Neutrophil (primary cell): Measurements from ENCODE around the gene HPSE2.

Experiments
- H3K27ac ChIP-seq: fragments of 200-600 bp; sonication (generic); 2 replicates; pipeline ENCODE4 v1.5.1; 2016; ENCODE audit warnings: mild to moderate bottlenecking, moderate library complexity
- H3K27me3 ChIP-seq: fragments of 200-600 bp; sonication (generic); 2 replicates; pipeline ENCODE4 v1.6.0; 2016; ENCODE audit warnings: mild to moderate bottlenecking
- H3K36me3 ChIP-seq: fragments of 200-600 bp; sonication (generic); 2 replicates; pipeline ENCODE4 v1.5.1; 2017
- H3K4me1 ChIP-seq, 2 experiments: fragments of 200-600 bp in 1 of 2; sonication (generic) in 1 of 2; 1 replicate in 1 of 2; 2 replicates in 1 of 2; pipeline versions ENCODE4 v1.5.1 to v1.6.1; 2013 to 2016; ENCODE audit warnings: low read depth in 1 of 2, low read length in 1 of 2, mild to moderate bottlenecking in 1 of 2, moderate library complexity in 1 of 2; ENCODE audit not compliant: control insufficient read depth in 1 of 2, insufficient read depth in 1 of 2
- H3K4me3 ChIP-seq, 2 experiments: fragments of 200-600 bp in 1 of 2; sonication (generic) in 1 of 2; 1 replicate in 1 of 2; 2 replicates in 1 of 2; pipeline ENCODE4 v1.5.1; 2013 to 2016; ENCODE audit warnings: low read depth in 1 of 2, low read length in 1 of 2, mild to moderate bottlenecking in 1 of 2, moderate library complexity in 1 of 2
- H3K9me3 ChIP-seq: fragments of 200-600 bp; sonication (generic); 2 replicates; pipeline ENCODE4 v1.5.1; 2016
- TF ChIP-seq, protein P1 (sequence below): fragments of 200-600 bp; sonication (generic); IDR thresholded peaks from 2 replicates; pipeline ENCODE4 v1.5.1; 2016; ENCODE audit warnings: antibody characterized with exemption

The HPSE2 gene

DNA sequence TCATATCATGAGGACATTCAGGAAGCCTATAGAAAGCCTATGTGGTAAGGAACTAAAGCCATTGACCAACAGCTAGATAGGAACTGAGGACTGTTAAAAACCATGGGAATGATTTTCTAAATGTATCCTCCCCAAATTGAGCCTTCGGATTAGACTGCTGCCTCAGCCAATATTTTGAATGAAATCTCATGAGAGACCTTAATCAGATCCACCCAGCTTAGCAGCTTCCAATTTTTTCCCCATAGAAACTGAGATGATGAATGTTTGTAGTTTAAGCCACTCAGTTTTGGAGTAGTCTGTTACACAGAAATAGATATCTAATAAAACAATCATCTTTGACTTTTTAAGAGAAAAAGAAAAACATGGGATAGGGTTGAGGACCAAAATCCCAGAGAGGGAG, 292.0 kb downstream of the HPSE2 start:
- Histone ChIP-seq H3K27me3 (no peaks in the 10 kb centered on the region), H3K36me3 (no peaks in the 10 kb centered on the region), H3K27ac (no peak overlapping the region), H3K4me3 (no peak overlapping the region), H3K4me1 (no peaks in the 10 kb centered on the region), H3K9me3 (no peaks in the 10 kb centered on the region)
- TF ChIP-seq, protein P1, sequence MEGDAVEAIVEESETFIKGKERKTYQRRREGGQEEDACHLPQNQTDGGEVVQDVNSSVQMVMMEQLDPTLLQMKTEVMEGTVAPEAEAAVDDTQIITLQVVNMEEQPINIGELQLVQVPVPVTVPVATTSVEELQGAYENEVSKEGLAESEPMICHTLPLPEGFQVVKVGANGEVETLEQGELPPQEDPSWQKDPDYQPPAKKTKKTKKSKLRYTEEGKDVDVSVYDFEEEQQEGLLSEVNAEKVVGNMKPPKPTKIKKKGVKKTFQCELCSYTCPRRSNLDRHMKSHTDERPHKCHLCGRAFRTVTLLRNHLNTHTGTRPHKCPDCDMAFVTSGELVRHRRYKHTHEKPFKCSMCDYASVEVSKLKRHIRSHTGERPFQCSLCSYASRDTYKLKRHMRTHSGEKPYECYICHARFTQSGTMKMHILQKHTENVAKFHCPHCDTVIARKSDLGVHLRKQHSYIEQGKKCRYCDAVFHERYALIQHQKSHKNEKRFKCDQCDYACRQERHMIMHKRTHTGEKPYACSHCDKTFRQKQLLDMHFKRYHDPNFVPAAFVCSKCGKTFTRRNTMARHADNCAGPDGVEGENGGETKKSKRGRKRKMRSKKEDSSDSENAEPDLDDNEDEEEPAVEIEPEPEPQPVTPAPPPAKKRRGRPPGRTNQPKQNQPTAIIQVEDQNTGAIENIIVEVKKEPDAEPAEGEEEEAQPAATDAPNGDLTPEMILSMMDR: no peak

DNA sequence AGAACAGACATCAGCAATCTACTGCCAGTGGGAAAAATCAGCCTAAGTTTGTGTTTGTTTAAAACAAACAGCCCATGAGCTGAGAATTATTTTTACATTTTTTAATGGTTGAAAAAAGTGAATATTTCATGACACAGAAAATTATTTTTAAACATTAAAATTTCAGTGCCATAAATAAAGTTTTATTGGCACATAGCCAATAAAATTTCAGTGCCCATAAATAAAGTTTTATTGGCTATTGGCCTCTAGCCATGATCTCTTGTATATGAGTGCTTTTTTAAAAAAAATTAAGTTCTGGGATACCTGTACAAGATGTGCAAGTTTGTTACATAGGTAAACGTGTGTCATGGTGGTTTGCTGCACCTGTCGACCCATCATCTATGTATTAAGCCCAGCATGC, 305.9 kb downstream of the HPSE2 start:
- H3K9me3 ChIP-seq: no peaks in the 10 kb centered on the region
- TF ChIP-seq, protein P1: no peak
- no peaks in the 10 kb centered on the region for H3K36me3 ChIP-seq
- no peak overlapping the region for H3K4me3 ChIP-seq
- H3K4me1 ChIP-seq: no peaks in the 10 kb centered on the region
- H3K27me3 ChIP-seq: no peaks in the 10 kb centered on the region
- no peak overlapping the region for H3K27ac ChIP-seq

DNA sequence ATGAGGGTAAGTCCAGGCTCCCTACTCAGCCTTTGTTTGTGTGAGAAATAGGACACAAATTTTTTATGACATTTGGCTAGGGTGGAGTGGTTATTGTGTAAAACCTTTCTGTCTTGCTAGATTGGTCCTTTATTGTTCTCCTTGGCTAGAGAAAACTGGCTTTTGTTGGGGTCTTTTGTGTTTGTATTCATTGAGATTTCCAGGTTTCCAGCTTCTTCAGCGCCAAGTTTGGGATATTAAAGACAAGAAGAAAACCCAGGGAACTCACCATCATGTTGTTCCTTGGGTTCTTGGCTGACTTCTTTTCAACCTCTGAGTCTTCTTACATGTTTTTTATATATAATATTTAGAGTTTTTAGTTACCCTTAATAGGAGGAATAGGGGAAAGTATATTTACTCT, 310.0 kb downstream of the HPSE2 start:
- H3K4me3 ChIP-seq: no peak overlapping the region
- H3K27me3 ChIP-seq: no peaks in the 10 kb centered on the region
- no peaks in the 10 kb centered on the region for H3K4me1 ChIP-seq
- TF ChIP-seq, protein P1: no peak
- no peaks in the 10 kb centered on the region for H3K36me3 ChIP-seq
- no peak overlapping the region for H3K27ac ChIP-seq
- no peaks in the 10 kb centered on the region for H3K9me3 ChIP-seq

DNA sequence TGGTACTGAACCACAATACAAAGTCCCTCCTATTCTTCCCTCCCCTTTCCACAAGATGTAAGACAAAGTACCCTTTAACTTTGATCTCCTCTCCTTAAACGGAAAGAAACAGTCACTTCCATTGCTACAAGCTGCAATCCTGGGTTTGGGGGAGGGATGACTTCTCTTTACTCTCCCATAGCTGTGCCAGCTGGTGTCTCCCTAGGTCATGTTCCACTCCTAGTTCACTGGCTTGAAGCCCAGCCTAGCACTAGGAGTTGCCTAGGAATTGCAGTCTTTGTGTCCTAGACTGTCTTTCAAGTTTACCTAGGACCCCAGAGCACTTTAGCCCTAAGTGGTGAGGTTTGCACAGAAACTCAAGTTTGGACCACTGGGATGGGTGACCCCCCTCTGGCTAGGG, 311.1 kb downstream of the HPSE2 start:
- H3K27ac ChIP-seq: no peak overlapping the region
- no peaks in the 10 kb centered on the region for H3K4me1 ChIP-seq
- no peaks in the 10 kb centered on the region for H3K9me3 ChIP-seq
- TF ChIP-seq, protein P1: no peak
- no peak overlapping the region for H3K4me3 ChIP-seq
- H3K27me3 ChIP-seq: no peaks in the 10 kb centered on the region
- no peaks in the 10 kb centered on the region for H3K36me3 ChIP-seq

DNA sequence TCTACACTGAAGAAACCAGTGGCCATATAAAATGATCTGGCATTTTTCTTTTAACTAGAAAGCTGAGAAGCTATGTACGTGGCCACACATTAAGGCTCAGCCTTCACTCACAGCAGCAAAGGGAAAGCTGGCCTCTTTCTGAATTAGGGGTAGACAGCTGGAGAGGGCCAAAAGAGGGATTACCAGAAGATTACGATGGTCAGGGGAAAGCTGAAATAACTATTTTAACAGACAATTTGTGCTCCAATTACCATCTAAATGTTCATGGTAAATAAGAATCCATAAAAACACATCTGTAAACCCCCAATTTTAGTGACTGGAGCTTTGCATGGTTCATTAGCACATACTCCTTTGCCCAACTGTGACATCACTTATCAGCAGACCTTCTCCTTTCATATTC, 314.3 kb downstream of the HPSE2 start:
- Histone ChIP-seq H3K27ac (no peak overlapping the region), H3K36me3 (no peaks in the 10 kb centered on the region), H3K4me1 (no peaks in the 10 kb centered on the region), H3K9me3 (no peaks in the 10 kb centered on the region), H3K27me3 (no peaks in the 10 kb centered on the region), H3K4me3 (no peak overlapping the region)
- TF ChIP-seq, protein P1: no peak

DNA sequence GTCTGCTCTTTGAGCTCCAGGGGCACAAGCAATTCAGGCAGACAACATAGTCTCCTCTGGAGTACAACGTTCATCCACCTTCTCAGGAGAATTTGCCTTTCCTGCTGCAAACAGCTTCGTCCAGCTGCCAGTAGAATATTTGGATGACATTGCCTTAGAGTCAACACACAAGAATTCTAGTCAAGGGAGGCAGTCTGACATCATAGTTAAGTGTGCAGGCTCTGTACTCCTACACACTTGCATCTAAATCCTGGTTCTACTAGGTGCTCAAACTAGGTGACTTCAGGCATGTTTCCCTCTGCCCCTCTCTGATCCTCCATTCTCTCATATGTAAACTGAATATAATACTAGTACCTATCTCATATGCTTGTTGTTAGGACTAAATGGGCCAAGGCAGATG, 314.8 kb downstream of the HPSE2 start:
- H3K27me3 ChIP-seq: no peaks in the 10 kb centered on the region
- H3K27ac ChIP-seq: no peak overlapping the region
- no peaks in the 10 kb centered on the region for H3K36me3 ChIP-seq
- TF ChIP-seq, protein P1: no peak
- no peaks in the 10 kb centered on the region for H3K4me1 ChIP-seq
- H3K4me3 ChIP-seq: no peak overlapping the region
- no peaks in the 10 kb centered on the region for H3K9me3 ChIP-seq
